ENCODE results near the gene ACOX1. TPM values are rescaled to one million over a fixed set of nuclear protein-coding genes. Genes with fewer than 3 reads are reported as not detected.
A peak's percentile ranks its signal among the peaks of the same experiment; 100 is the strongest.
"Not testable (repeated sequence)": the region's sequence is repeated elsewhere in the genome, so short reads cannot be mapped to it uniquely, and the experiment has no call there.

ACOX1 gene
- total RNA-seq, 1 donor from 2014 or later = 66.0 TPM

DNA sequence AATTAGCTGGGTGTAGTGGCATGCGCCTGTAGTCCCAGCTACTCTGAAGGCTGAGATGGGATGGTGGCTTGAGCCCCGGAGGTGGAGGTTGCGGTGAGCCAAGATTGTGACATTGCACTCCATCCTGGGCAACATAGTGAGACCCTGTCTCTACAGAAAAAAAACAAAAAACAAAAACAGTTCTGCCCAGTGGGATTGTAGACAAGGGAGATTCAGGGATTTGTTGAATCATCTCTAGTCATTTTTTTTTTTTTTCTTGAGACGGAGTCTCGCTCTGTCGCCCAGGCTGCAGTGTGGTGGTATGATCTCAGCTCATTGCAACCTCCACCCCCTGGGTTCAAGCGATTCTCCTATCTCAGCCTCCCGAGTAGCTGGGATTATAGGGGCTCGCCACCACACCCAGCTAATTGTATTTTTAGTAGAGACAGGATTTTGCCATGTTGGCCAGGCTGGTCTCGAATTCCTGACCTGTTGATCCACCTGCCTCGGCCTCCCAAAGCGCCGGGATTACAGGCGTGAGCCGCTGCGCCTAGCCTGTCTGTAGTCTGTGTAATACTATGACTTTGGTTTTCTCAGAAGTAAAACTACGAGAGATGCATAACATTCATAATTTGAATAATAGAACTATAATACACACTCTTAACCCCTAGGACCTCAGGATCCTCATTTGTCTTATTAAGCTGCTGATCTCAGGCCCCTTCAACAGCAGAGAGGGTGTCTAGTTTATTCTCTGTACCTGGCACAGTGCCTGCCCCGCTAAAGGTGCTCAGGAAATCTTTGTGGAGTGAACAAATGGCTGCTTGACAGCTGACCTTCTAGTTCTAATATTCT, 1.4 kb upstream of the ACOX1 start:
- no peak for ATAC-seq

DNA sequence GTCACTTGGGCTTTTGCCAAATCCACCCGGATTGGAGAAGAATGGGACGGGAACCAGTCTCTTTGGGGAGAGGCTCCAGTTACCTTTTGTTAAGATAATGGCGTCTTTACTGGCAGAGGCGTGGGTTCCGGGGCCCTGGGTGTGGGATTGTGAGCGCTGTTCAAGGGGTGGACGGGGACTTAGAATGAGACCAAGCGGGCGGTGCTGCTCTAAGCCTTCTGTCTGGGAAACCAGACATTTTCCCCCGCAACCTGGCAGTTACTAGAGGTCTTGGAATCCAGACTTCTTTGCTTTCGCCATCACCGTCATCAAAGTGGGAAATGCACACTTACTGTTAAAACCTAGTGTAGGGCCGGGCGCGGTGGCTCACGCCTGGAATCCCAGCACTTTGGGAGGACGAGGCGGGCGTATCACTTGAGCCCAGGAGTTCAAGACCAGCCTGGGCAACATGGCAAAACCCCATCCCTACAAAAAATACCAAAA, 780 bp upstream of the ACOX1 start:
- ATAC-seq = no peak

GRCh38 chr17:75976175-75976848, 2.7 kb downstream of the ACOX1 start:
- ATAC-seq = no peak

DNA sequence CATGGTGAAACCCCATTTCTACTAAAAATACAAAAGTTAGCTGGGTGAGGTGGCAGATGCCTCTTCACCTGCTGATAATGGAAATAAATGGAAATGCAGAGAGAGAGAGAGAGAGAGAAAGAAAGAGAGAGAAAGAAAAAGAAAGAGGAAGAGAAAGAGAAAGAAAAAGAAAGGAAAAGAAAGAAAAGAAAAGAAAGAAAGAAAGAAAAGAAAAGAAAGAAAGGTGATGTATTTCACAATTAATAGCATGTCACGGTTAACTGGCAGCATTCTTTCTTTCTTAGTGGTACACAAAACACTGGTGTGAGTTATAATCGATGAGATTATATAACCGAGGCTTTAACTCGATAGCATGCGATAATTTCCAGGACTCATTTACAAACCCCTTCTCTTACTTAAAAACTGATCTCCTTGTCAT, 3.2 kb downstream of the ACOX1 start:
- ATAC-seq = no peak

GRCh38 chr17:75975187-75975586, 3.8 kb downstream of the ACOX1 start:
- not testable (repeated sequence) for ATAC-seq

DNA sequence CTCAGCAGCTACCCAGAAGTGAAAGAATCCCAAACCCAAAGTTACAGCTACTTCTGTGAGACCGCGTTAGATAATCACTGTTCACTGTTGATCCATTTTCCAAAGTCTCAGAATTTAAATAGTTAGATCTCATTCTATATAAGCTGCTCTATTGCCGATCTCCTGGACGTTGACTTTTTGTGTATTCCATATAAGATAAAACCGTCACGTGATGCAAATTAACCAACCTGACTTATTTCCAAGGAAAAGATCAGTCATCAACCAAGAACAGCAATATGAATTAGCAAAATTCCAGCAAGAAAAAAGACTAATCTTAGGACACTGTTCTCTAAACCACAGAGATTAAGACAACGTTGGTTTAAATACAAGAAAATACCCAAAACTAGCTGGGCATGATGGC, 8.3 kb downstream of the ACOX1 start:
- no peak for ATAC-seq

DNA sequence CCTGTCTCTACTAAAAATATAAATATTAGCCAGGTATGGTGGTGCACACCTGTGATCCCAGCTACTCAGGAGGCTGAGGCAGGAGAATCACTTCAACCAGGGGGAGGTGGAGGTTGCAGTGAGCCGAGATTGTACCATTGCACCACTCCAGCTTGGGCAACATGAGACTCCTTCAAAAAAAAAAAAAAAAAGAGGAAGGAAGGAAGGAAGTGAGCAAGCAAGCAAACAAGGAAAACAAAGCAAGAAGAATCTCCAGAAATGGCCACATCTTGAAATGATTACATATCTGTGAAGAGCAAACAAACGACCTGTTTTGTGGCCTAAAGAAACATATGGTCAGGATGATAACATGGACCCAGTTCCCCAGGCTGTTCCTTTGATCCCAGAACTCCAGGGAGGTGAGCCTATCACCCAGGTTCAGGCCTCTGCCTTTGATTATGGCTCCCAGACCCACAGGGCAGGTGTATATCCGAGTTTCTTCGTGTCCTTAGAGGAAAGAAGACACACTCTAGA, 8.9 kb downstream of the ACOX1 start:
- ATAC-seq = no peak

- not testable (repeated sequence) for ATAC-seq
Observed at GRCh38 chr17:75969044-75969443, 9.9 kb downstream of the ACOX1 start.

DNA sequence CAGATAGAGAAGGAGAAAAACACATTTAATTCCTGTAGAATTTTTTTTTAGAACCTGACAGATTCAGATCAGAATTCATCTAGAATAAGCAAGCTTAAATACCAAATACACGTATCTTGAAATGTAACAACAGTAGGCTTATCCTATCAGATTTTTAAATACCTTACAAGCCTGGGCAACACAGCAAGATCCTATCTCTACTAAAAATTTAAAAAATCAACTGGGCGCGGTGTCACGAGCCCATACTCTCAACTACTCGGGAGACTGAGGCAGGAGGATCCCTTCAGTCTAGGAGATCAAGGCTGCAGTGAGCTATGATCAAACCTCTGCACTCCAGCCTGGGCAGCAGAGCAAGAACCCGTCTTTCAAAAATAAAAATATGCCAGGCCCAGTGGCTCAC, 13.5 kb downstream of the ACOX1 start:
- ATAC-seq = no peak

DNA sequence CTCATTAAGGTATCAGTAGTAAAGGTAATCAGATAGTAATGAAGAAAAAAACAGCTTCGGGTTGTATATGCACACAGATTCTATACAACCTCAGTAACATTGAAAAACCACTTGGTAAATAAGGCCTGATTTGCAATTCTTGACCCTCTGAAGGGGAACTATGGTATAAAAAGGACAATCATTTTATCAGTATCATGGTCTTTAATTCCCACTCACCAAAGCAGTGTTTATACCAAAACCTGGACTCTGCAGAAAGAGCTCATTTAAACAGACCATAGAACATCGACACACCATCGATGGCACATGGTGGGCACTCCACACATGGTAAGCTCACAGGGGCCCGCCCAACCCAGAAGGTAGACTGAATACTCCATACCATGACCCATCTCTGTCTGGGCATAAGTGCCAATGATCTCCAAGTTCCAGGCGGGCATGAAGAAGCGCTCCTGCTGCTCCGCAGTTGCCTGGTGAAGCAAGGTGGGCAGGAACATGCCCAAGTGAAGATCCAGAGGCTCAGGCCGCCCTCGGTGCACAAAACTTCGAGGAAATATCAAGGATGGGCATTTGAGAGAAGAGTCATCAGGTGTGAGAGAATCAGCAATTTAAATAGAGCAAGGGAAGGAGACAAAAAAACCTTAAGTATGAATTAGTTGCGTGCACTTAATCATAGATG, 19.0 kb downstream of the ACOX1 start:
- no peak for ATAC-seq

DNA sequence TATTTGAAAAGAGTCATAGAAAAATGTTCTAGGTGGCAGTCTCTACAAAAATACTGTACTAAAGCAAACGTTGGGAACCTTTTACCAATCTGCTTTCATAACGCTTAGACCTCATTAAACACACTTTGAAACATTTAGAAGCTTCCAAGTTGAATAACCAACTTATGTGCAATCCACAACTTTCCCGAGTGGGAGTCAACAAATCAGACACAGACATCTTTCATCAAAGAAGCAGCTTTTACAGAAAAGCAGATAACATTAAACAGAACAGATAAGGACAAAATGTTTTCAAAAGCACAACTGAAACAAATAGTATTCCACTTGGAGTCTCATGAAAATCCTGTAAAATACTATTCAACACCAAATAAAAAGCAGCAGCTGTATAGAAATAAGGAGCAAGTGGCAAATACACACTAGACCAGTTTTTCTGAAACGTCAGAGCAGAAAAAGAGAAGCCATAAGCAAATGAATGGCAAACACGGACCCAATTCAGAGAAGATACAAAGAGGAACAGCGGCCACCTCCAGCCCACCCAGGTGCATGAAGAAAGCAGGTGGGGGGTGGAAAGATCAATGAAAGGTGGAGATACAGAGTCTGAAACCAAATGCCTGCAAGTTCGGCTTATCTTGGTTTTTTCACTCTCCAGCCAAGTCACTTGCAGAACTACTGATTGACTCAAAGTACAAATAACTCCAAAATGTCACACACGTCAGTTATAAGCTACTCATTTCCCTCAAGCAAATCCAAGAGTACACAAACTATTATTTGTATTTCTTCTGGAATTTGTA, 19.7 kb downstream of the ACOX1 start:
- no peak for ATAC-seq

DNA sequence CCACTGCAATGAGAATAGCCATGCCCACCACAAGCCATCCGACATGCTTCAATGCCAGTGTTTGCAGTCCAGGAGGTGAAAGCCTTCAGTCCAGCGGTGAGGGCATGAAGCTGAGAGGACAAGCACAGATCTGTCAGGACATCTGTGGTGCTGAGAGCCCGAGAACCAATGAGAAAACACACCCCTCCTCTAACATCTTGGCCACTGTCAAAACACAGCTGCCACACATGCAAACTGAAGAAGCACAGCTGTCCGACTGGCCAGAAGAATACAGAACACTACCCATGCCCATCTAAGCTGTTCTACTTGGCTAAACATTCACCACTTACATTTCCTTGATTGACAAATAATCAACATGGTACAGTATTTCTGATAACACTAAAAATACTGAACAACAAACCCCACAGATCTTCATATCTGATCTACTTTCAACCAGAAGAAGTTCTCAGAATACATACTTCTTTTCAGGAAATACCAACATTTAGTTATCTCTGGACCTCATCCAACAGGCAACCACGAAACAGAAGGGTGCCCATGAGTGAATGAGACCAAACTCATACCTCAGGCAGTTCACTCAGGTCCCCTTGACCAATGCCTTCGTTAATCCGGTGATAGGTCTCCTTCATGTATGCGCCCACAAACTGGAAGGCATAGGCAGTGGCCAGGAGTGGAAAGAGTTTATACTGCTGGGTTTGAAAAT, 28.0 kb downstream of the ACOX1 start:
- no peak for ATAC-seq

DNA sequence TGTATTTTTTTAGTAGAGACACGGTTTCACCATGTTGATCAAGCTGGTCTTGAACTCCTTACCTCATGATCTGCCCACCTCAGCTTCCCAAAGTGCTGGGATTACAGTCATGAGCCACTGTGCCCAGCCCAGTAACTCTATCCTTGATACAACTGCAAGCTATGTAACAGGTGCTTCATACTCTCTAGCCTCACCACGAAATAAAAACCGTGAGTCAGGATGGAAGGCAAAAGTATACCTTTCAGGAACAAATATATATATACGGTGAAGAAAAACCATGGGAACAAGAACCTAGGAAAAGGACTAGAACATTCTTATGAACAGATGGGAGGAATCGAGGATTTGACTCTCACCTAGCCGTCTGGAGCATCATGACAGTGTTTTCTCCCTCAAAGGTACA, 28.5 kb downstream of the ACOX1 start:
- no peak for ATAC-seq

GRCh38 chr17:75945211-75945610, 33.8 kb downstream of the ACOX1 start:
- no peak for ATAC-seq

GRCh38 chr17:75943491-75943890, 35.5 kb downstream of the ACOX1 start:
- ATAC-seq = no peak

GRCh38 chr17:75942473-75942872, 36.5 kb downstream of the ACOX1 start:
- ATAC-seq = no peak

DNA sequence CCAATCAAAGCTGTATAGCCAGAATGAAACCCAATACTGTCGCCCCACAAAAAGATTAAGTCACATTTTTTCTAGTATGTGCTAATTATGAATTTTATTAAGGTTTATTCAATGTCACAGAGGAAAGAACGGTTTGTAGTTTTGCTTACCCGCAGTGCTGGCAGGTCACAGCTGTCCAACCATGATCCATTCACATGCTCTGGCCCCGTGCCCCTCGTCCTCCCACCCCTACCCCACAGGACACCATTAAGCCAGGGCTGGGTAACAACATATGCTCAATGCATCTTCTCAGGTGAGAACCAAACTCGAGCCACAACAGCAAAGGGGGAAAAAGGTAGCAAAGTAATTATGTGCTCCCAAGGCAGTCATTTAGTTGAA, 37.5 kb downstream of the ACOX1 start:
- no peak for ATAC-seq

- ATAC-seq = peak; percentile 97
Observed at GRCh38 chr17:75940727-75941441, 38.1 kb downstream of the ACOX1 start, which contains the start of gene FBF1. Gene FBF1 (minus strand): TSS chr17:75941042. CDS start chr17:75938149, 2,893 bp downstream.

DNA sequence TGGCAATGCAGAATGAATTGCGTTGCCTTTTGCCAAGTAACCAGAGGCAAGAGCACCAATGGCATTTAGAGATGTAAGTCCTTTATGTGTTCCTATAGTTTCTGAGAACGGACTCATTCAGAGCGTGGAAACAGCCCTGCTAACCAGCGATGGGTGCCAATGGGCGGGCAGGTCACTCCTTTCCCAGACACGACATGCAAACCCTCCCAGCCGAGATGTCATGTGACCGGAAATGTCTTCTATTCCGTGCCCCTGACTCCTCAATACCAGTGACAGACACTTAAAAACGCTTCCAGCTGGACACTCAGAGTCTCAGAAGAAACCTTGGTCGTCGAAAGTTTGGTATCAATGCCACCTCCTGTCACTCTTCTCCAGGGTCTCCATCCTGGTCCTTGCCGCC, 41.3 kb downstream of the ACOX1 start:
- ATAC-seq = no peak

DNA sequence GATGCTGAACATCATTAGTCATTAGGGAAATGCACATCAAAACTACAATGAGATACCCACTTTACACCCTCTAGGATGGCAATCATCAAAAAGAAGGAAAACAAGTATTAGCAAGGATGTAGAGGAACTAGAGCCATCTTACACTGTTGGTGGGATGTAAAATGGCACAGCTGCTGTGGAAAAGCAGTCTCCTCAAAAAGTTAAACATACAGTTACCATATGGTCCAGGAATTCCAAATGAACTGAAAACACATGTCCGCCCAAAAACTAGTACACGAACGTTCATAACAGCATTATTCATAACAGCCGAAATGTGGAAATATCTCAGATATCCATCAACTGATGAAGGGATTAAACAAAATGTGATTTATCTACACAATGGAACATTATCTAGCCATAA, 45.2 kb downstream of the ACOX1 start:
- ATAC-seq = no peak

GRCh38 chr17:75932852-75933251, 46.1 kb downstream of the ACOX1 start:
- peak; percentile 61 for ATAC-seq
